Thyroid gland (tissue), 4 donors: ENCODE measurements around the gene FABP7.

Experiments
- POLR2A ChIP-seq, 2 donors: fragments of 450-650 bp; IDR thresholded peaks; one replicate each; pipeline ENCODE4 v1.6.1; 2017; ENCODE audit warnings: antibody characterized with exemption in 2 of 2, mild to moderate bottlenecking in 2 of 2, moderate library complexity in 1 of 2
- TF ChIP-seq, protein P1 (sequence below), 6 experiments: fragments of 200-600 bp in 3 of 6; fragments of 450-650 bp in 3 of 6; sonication (generic) in 3 of 6; IDR thresholded peaks; one replicate each; pipeline ENCODE4 v1.5.1; 2016 to 2019; ENCODE audit warnings: antibody characterized with exemption in 6 of 6, mild to moderate bottlenecking in 2 of 6, inconsistent platforms in 1 of 6, moderate library complexity in 1 of 6

DNA sequence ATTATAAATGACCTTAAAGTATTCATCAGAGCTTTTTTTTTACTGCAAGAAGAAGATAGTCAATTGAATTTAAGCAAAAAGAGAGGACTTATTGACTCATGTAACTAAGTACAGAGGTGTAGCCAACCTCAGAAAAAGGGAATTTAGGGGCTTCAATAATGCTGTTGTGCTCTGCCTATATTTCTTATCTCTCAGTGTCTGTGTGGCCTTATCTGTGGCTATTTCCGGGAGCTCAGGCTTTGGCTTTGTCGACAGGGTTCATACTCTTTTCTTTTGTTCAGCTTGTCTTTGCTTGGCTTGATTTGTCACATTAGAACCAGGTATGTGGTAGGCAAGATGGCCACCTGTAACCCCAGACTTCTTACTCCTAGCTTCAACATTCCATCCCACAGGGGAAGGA is 38.6 kb upstream of the FABP7 start:
- TF ChIP-seq, protein P1, sequence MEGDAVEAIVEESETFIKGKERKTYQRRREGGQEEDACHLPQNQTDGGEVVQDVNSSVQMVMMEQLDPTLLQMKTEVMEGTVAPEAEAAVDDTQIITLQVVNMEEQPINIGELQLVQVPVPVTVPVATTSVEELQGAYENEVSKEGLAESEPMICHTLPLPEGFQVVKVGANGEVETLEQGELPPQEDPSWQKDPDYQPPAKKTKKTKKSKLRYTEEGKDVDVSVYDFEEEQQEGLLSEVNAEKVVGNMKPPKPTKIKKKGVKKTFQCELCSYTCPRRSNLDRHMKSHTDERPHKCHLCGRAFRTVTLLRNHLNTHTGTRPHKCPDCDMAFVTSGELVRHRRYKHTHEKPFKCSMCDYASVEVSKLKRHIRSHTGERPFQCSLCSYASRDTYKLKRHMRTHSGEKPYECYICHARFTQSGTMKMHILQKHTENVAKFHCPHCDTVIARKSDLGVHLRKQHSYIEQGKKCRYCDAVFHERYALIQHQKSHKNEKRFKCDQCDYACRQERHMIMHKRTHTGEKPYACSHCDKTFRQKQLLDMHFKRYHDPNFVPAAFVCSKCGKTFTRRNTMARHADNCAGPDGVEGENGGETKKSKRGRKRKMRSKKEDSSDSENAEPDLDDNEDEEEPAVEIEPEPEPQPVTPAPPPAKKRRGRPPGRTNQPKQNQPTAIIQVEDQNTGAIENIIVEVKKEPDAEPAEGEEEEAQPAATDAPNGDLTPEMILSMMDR (IDR thresholded peaks at IDR 0.05), result no peak
- no peak for TF ChIP-seq POLR2A (IDR thresholded peaks at IDR 0.05)
